AG09309 (cell line): ENCODE measurements around the gene CARMIL3.
"Not testable (repeated sequence)": the region's sequence is repeated elsewhere in the genome, so short reads cannot be mapped to it uniquely, and the experiment has no call there.

Experiments used
- DNase-seq: peaks from one replicate; pipeline ENCODE4 v3.0.0-alpha.2; 2010; ENCODE audit warnings: low read depth
- H3K4me3 ChIP-seq: 2 replicates; pipeline ENCODE4 v1.5.1; 2011; ENCODE audit warnings: mild to moderate bottlenecking, low read depth, low read length, moderate library complexity; ENCODE audit not compliant: control insufficient read depth
- CTCF ChIP-seq: IDR thresholded peaks from 2 replicates; pipeline ENCODE4 v1.5.1; 2011; ENCODE audit warnings: mild to moderate bottlenecking, low read depth, low read length, inconsistent platforms; ENCODE audit not compliant: insufficient read depth, control insufficient read depth; ENCODE audit errors: missing control alignments

CARMIL3 gene

DNA sequence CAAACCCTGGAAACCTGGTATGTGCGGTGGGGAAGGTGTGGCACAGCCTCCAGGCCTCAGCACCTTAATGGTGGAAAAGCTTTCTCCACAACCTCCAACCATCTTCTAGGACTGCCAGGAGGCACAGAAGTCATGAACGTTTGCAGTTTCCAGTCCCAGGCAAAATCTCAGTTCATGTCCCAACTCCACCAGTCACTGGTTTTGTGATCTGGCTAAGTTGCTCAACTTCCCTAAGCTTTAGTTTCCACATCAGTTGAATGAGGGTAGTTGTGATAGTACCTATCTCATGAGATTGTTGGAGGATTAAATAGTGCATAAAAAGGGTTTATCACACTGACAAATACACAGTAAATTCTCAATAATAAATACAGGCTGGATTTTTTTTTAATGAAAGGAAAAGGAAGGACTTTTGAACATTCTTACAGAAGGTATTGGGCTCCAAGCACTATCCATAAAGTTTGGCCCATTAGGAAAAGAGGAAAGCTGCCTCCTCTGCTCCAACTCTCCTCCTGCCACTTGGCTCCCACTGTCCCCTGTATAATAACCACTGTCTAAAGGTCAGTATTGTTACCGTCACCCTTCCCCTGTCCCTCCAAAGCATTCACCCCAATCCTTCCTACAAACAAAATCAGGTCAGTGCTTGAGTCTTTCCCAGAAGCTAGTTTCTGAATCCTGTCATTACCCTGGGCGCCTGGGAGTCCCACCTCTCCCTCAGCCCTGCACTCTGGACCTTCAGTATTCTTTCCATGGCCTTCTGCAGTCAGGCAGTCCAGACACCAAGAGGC lies 48.6 kb downstream of the CARMIL3 start:
- no peak overlapping the region for H3K4me3 ChIP-seq
- no peak for TF ChIP-seq CTCF
- DNase-seq = no peak

DNA sequence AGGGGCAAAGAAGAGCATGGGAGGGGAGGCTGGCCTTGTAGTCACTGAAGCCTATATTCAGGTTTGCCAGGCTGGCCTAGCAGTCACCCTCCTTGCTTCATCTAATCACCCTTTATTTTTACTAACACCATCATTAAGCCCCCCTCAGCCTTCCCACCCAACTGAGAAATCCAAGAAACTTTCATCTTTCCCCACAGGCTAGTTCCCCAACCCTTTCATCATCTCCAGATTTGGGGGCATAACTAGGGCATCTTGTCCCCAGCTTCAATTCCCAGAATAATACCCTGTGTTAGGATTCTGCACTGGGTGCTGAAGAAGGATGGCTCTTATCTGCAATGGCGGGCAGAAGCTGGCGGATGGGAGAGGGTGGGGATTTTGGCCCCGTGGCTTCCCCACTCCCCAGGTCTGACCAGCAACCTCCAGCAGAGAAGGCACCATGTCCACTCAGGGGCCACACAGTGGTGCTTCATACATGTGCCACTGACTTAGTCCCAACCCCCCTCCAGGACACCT lies 49.2 kb downstream of the CARMIL3 start:
- no peak overlapping the region for H3K4me3 ChIP-seq
- no peak for DNase-seq
- TF ChIP-seq CTCF = no peak

DNA sequence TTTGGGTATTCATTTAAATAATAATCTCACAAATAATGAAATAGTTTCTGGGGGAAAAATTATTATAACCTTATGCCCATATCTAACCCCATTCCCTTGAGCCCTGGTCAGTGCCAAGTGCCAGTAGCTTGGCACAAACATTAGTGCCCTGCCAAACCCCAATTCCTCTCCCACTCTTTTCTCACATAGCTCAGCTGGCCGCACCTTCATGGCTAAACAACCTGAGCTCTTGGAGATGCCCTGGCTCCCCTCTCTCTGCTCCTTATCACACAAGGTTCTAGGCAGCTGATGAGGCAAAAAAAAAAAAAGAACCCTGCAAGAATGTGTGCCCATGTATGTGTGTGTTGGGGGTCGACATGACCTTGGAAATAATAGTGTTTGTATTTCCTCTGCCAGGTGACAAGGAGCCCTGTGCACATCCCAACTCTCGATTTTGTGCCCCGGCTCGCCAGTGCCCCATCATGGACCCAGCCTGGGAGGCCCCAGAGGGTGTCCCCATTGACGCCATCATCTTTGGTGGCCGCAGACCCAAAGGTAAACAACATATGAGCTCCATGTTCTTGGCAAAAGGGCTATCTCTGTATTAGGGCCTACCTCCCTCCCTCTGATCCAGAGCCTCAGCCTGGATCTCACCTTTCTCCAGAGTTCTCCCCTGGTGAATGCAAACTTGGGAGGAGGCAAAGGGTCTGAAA lies 50.7 kb downstream of the CARMIL3 start:
- H3K4me3 ChIP-seq = no peak overlapping the region
- no peak for DNase-seq
- TF ChIP-seq CTCF = no peak

DNA sequence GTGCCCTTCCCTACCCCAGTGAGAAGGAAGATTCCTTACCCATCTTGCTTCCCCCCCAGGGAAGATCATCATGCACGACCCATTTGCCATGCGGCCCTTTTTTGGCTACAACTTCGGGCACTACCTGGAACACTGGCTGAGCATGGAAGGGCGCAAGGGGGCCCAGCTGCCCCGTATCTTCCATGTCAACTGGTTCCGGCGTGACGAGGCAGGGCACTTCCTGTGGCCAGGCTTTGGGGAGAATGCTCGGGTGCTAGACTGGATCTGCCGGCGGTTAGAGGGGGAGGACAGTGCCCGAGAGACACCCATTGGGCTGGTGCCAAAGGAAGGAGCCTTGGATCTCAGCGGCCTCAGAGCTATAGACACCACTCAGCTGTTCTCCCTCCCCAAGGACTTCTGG lies 51.6 kb downstream of the CARMIL3 start:
- DNase-seq = no peak
- no peak for TF ChIP-seq CTCF
- no peak overlapping the region for H3K4me3 ChIP-seq

DNA sequence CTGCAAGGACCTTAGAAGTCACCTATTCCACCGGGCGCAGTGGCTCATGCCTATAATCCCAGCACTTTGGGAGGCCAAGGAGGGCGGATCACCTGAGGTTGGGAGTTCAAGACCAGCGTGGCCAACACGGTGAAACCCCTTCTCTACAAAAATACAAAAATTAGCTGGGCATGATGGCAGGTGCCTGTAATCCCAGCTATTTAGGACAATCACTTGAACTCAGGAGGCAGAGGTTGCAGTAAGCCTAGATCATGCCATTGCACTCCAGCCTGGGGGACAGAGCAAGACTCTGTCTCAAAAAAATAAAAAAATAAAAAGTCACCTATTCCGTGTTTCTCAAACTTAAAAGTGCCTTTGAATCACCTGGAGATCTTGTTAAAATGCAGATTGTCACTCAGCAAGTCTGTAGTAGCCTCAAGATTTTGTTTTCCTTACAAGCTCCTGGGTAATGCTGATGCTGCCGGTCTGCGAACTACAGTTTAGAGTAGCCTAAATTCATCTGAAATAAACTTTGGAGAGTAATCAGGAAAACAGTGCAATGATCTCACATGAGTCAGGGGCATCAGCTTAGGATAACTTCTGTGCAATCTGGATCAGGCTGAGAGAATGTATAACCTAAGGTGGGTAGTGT lies 53.9 kb downstream of the CARMIL3 start:
- H3K4me3 ChIP-seq, DNase-seq: not testable (repeated sequence)

- H3K4me3 ChIP-seq = no peak overlapping the region
- TF ChIP-seq CTCF = no peak
Measured at GRCh38 chr14:24106672-24107271, 55.0 kb downstream of the CARMIL3 start.

More at GRCh38 chr14:24106672-24107271, 55.0 kb downstream of the CARMIL3 start:
- no peak for DNase-seq
